CD4-positive, alpha-beta T cell treated with Interleukin-4 for 4 hours (primary cell): ENCODE data around the gene MRPL52.
A peak's percentile ranks its signal among the peaks of the same experiment; 100 is the strongest.
"Not testable (repeated sequence)": the region's sequence is repeated elsewhere in the genome, so short reads cannot be mapped to it uniquely, and the experiment has no call there.

Source experiments
- DNase-seq: peaks from one replicate; pipeline ENCODE4 v3.0.0-alpha.2; 2020

The MRPL52 gene

GRCh38 chr14:22856428-22856827, 26.7 kb downstream of the MRPL52 start:
- DNase-seq = no peak

GRCh38 chr14:22860377-22860776, 30.7 kb downstream of the MRPL52 start:
- DNase-seq = not testable (repeated sequence)

DNA sequence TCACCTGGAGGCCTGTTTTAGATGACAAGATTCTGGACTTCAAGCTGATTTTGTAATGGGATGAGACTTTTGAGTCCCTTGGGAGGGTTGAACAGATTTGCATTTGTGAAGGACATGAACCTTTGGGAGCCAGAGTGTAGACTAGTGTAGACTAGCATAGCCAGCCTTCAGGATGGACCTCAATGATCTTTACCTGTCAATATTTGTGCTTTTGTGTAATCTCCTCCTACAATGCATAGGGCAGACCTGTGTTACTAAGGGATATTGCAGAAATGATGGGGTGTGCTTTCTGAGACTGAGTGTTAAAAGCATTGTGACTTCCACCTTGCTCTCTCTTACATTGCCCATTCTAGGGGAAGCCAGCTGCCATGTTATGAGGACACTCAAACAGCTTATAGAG, 32.0 kb downstream of the MRPL52 start:
- DNase-seq = no peak

DNA sequence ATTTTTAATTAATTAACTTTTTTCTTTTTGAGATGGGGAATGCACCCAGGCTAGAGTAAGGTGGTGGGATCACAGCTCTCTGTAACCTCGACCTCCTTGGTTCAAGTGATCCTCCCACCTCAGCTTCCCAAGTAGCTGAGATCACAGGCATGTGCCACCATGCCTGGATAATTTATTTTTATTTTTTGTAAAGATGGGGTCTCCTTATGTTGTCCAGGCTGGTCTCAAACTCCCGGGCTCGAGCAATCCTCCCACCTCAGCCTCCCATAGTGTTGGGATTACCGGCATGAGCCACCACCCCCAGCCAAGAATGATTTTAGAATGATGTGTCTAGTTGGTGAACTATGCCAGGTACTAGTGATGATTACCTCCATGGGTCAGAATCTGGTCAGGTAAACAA, 35.3 kb downstream of the MRPL52 start:
- no peak for DNase-seq

- DNase-seq = no peak
Observed at GRCh38 chr14:22865424-22866405, 36.0 kb downstream of the MRPL52 start.

DNA sequence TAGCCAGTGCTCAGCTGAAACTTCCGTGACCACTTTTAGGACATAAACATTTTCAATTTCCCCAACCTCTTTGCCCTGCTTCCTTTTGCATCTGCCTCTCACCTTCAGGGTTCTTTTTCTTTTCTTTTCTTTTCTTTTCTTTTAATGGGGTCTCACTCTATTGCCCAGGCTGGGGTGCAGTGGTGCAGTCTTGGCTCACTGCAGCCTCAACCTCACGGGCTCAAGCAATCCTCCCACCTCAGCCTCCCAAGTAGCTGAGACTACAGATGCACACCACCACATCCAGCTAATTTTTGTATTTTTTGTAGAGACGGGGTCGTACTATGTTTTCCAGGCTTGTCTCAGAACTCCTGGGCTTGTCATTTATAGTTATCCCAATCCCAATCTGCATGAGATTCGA, 37.2 kb downstream of the MRPL52 start:
- DNase-seq = no peak

- DNase-seq = peak; percentile 90
Observed at GRCh38 chr14:22870811-22871223, 41.1 kb downstream of the MRPL52 start.

DNA sequence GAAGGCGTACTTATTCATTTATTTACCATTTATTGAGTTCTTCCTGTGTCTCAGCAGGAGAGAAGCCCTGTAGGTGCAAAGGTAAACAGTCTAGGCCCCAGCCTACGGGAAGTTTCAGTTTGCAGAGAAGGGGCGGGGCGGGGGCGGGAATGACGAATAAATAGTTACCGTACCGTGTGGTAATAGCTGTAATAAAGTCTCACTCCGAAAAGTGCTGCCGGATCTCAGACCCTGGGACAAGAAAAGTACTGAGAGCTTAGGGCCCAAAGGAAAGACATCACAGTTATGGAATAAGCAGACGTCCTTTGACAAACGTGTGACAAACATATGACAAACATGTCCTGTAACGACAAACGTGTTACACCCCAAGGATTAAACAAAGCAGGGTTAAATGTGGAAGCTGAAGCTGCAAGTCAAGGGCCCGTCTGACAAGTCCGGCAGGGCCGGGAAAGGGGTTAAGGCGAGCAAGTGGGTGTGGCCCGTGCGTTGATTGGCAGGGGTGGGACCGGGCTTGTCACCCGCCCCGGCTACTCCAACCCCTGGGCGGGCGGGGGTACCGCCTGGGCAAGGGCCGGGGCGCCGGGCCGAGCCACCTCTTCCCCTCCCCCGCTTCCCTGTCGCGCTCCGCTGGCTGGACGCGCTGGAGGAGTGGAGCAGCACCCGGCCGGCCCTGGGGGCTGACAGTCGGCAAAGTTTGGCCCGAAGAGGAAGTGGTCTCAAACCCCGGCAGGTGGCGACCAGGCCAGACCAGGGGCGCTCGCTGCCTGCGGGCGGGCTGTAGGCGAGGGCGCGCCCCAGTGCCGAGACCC, 41.7 kb downstream of the MRPL52 start, which contains the start of gene LRP10:
Gene LRP10 (plus strand): TSS at position 517 of the 809 bp plus-strand sequence. CDS start 564 bp downstream, outside the sequence.
- peak; percentile 82 for DNase-seq

GRCh38 chr14:22872033-22872832, 42.5 kb downstream of the MRPL52 start:
- DNase-seq = peak; percentile 73

GRCh38 chr14:22872833-22873520, 43.3 kb downstream of the MRPL52 start:
- DNase-seq = no peak

- DNase-seq = no peak
Observed at GRCh38 chr14:22875003-22875747, 45.5 kb downstream of the MRPL52 start.

- DNase-seq = no peak
Observed at GRCh38 chr14:22875748-22876319, 46.1 kb downstream of the MRPL52 start.

DNA sequence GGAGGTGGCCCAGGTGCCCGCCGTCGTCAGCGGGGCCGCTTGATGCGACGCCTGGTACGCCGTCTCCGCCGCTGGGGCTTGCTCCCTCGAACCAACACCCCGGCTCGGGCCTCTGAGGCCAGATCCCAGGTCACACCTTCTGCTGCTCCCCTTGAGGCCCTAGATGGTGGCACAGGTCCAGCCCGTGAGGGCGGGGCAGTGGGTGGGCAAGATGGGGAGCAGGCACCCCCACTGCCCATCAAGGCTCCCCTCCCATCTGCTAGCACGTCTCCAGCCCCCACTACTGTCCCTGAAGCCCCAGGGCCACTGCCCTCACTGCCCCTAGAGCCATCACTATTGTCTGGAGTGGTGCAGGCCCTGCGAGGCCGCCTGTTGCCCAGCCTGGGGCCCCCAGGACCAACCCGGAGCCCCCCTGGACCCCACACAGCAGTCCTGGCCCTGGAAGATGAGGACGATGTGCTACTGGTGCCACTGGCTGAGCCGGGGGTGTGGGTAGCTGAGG, 47.4 kb downstream of the MRPL52 start:
- DNase-seq = no peak

- no peak for DNase-seq
Observed at GRCh38 chr14:22878271-22879246, 48.9 kb downstream of the MRPL52 start.

DNA sequence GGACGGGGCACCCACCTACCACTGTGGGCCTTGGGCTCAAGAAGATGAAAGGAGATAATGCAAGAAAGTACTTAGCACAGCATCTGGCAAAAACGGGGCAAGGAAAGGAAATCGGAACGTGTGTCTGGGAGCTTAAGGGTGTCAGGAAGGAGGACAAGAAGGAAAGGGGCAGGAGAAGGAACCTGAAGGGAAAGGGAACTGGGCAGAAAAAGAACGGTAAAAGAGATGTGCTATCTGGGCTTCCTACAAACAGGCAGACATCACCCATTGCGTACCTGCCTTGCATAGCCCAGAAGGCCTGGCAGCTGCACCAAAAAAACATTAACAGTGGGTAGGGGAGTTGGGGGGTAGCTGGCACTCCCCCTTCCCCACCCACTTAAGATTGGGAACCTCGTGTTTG, 52.4 kb downstream of the MRPL52 start:
- DNase-seq = no peak

DNA sequence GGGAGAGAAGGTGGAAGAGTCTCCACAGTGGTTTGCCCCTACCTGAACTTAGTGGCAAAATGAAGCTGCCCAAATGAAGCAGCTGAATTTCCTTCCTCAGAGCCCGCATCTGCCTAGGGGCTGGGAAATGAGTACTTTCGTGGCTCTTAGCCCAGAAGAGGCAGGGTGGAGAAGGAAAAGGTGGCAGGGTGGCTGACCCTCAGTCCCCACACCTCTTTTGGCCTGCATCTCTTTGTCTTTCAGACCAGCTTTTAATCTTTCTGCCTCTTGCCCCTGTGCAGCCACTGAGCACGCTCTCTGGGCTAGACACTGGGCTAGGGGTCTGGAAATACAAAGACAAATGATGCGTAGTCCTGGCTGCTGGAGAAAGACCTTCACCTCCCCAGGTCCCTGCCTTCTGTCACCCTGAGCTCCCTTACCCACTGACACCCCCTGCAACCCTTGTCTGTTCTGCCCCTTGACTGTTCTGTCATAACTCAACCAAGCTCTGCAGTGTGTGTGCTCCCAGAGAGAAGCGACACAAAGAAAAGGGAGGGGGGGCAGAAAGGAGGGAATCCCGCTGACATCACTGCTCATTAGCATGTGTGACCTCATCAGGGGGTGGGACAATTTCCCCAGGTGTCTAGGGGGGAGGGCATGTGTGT, 53.0 kb downstream of the MRPL52 start:
- peak; percentile 37 for DNase-seq

DNA sequence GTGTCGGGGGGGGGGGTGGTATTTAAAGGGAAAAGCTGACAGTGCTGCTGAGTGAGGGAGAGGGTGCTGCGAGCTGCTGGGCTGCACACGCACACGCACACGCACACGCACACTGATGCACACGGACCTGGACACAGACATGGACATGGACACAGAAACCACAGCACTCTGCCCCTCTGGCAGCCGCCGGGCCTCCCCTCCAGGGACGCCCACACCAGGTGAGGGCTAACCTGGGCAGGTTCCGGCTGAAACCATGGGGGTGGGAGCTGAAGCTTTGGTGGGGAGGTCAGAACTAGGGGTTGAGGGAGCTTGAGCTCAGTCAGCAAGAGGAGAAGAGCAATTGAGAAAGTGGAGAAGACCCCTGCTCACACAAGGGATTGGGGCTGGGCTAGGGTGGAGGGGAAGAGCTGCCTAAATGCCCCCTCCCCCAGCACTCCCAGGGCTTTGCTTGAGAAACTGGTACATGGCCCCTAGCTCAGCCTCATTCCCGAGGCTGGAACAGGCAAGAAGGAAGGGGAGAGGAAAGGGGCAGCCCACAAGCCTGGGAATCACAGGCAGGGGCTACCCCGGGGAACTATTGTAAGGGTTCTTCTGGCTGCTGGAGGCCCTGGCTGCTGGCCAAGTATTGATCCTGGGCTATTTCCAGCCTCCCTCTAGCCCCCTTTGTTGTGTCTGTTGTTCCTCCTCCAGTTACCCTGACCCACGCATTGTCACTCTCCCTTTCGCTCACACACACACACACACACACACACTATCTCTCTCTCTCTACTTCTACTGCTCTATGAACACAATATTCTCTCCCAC, 53.7 kb downstream of the MRPL52 start, which contains the start of gene REM2:
Gene REM2 (plus strand): TSS at position 50 of the 804 bp plus-strand sequence. CDS start 66 bp downstream, at position 116.
- no peak for DNase-seq
